Endodermal cell (in vitro differentiated cells): ENCODE data around the gene SLC6A18. TPM values are rescaled to one million over a fixed set of nuclear protein-coding genes. Genes with fewer than 3 reads are reported as not detected.

Experiments used
- DNase-seq: peaks from one replicate; pipeline ENCODE4 v3.0.0-alpha.2; 2017
- H3K27ac ChIP-seq: 2 replicates; pipeline ENCODE4 v1.5.1; 2013; ENCODE audit warnings: mild to moderate bottlenecking, low read depth, low read length, moderate library complexity
- H3K27me3 ChIP-seq: 2 replicates; pipeline ENCODE4 v1.6.1; 2013; ENCODE audit warnings: mild to moderate bottlenecking, low read length, moderate library complexity; ENCODE audit not compliant: insufficient read depth, control insufficient read depth, poor library complexity, severe bottlenecking
- H3K36me3 ChIP-seq: 2 replicates; pipeline ENCODE4 v1.7.0; 2013; ENCODE audit warnings: mild to moderate bottlenecking, low read length, moderate library complexity; ENCODE audit not compliant: control insufficient read depth, insufficient read depth
- H3K4me1 ChIP-seq: one replicate; pipeline ENCODE4 v1.7.0; 2013; ENCODE audit warnings: low read length; ENCODE audit not compliant: control insufficient read depth, insufficient read depth
- H3K4me3 ChIP-seq: 2 replicates; pipeline ENCODE4 v1.5.1; 2013; ENCODE audit warnings: mild to moderate bottlenecking, low read length, moderate library complexity
- H3K9ac ChIP-seq: 2 replicates; pipeline ENCODE4 v1.6.1; 2013; ENCODE audit warnings: mild to moderate bottlenecking, low read length, moderate library complexity; ENCODE audit not compliant: poor library complexity, severe bottlenecking; ENCODE audit errors: extremely low read depth
- H3K9me3 ChIP-seq: 2 replicates; pipeline ENCODE4 v1.6.1; 2013; ENCODE audit warnings: mild to moderate bottlenecking, low read length, moderate library complexity; ENCODE audit not compliant: control insufficient read depth
- H3K27ac Mint-ChIP-seq: 2 replicates; pipeline ENCODE4 v1.8.0; 2020; ENCODE audit warnings: mixed read lengths
- H3K27me3 Mint-ChIP-seq: 2 replicates; pipeline ENCODE4 v1.8.0; 2021; ENCODE audit warnings: mild to moderate bottlenecking, mixed read lengths; ENCODE audit not compliant: insufficient read depth
- H3K36me3 Mint-ChIP-seq: 2 replicates; pipeline ENCODE4 v1.8.0; 2020; ENCODE audit warnings: low read depth, mixed read lengths
- H3K4me1 Mint-ChIP-seq: 2 replicates; pipeline ENCODE4 v1.8.0; 2020; ENCODE audit warnings: mixed read lengths
- H3K4me3 Mint-ChIP-seq: 2 replicates; pipeline ENCODE4 v1.8.0; 2020; ENCODE audit warnings: mild to moderate bottlenecking, moderate library complexity, mixed read lengths
- H3K9me3 Mint-ChIP-seq: 2 replicates; pipeline ENCODE4 v1.8.0; 2020; ENCODE audit warnings: mild to moderate bottlenecking, mixed read lengths
- CTCF ChIP-seq: fragments of 200-600 bp; sonication (generic); conservative IDR thresholded peaks from 2 replicates; pipeline ENCODE4 v1.5.0; 2021; ENCODE audit warnings: antibody characterized with exemption, mild to moderate bottlenecking
- WGBS, 2 experiments: methylation state at CpG; one replicate each; pipeline versions ENCODE4 v1.1.5 to v1.1.7; 2013; ENCODE audit warnings: missing lambda C conversion rate in 2 of 2, mixed read lengths in 1 of 2; ENCODE audit not compliant: insufficient coverage in 1 of 2, insufficient read length in 1 of 2; 5-methylcytosine and 5-hydroxymethylcytosine counted together
- total RNA-seq, 2 donors: library from RNA; stranded (reverse); fragmentation: NEBNext Ultra II Directional in 1 of 2; extraction: Animal tissue kit (Norgen Biotek cat#: 25700) in 1 of 2; gene quantifications; 2 replicates in 1 of 2; 3 replicates in 1 of 2; pipeline ENCODE4 v1.2.1, GENCODE V29; 2021

SLC6A18 gene
- total RNA-seq, 2 donors from 2014 or later: not detected

- Histone ChIP-seq H3K4me3 (no peak overlapping the region), H3K4me1 (no peaks in the 10 kb centered on the region), H3K36me3 (no peaks in the 10 kb centered on the region), H3K9me3 (no peaks in the 10 kb centered on the region), H3K27ac (no peak overlapping the region), H3K27me3 (no peaks in the 10 kb centered on the region), H3K9ac (no peak overlapping the region)
- no peak for DNase-seq
- no peak for TF ChIP-seq CTCF
- peaks cover 5% of the 10 kb centered on the region for H3K9me3 Mint-ChIP-seq
- H3K36me3 Mint-ChIP-seq: no peaks in the 10 kb centered on the region
- no peak overlapping the region for H3K4me3 Mint-ChIP-seq
- no peaks in the 10 kb centered on the region for H3K27me3 Mint-ChIP-seq
- 89 to 92% methylated on average over 25 to 29 of the region's 29 CpGs for WGBS, 2 experiments
- no peak overlapping the region for H3K27ac Mint-ChIP-seq
- no peaks in the 10 kb centered on the region for H3K4me1 Mint-ChIP-seq
Measured at GRCh38 chr5:1240496-1241260, 15.5 kb downstream of the SLC6A18 start.

GRCh38 chr5:1241509-1242080, 16.4 kb downstream of the SLC6A18 start:
- Mint-ChIP-seq H3K4me1 (no peaks in the 10 kb centered on the region), H3K27me3 (no peaks in the 10 kb centered on the region), H3K27ac (no peak overlapping the region), H3K4me3 (no peak overlapping the region), H3K9me3 (peaks cover 1% of the 10 kb centered on the region), H3K36me3 (no peaks in the 10 kb centered on the region)
- H3K4me3 ChIP-seq: no peak overlapping the region
- H3K36me3 ChIP-seq: no peaks in the 10 kb centered on the region
- no peak for TF ChIP-seq CTCF
- 91% methylated on average over 20 to 22 of the region's 22 CpGs for WGBS, 2 experiments
- no peak overlapping the region for H3K9ac ChIP-seq
- H3K9me3 ChIP-seq: no peaks in the 10 kb centered on the region
- no peak overlapping the region for H3K27ac ChIP-seq
- H3K27me3 ChIP-seq: no peaks in the 10 kb centered on the region
- no peaks in the 10 kb centered on the region for H3K4me1 ChIP-seq
- DNase-seq: no peak

- Mint-ChIP-seq H3K27ac (no peak overlapping the region), H3K9me3 (no peaks in the 10 kb centered on the region), H3K4me3 (no peak overlapping the region), H3K4me1 (no peaks in the 10 kb centered on the region), H3K27me3 (no peaks in the 10 kb centered on the region), H3K36me3 (no peaks in the 10 kb centered on the region)
- H3K9me3 ChIP-seq: no peaks in the 10 kb centered on the region
- TF ChIP-seq CTCF: no peak
- no peak overlapping the region for H3K9ac ChIP-seq
- H3K27ac ChIP-seq: no peak overlapping the region
- WGBS, 2 experiments: 84 to 92% methylated on average over 3 to 14 of the region's 14 CpGs
- no peak overlapping the region for H3K4me3 ChIP-seq
- H3K4me1 ChIP-seq: no peaks in the 10 kb centered on the region
- no peak for DNase-seq
- no peaks in the 10 kb centered on the region for H3K27me3 ChIP-seq
- H3K36me3 ChIP-seq: no peaks in the 10 kb centered on the region
Measured at GRCh38 chr5:1242733-1243486, 17.7 kb downstream of the SLC6A18 start.
